Measurements from ENCODE around the gene PLEKHG1. TPM values are rescaled to one million over a fixed set of nuclear protein-coding genes. Genes with fewer than 3 reads are reported as not detected.

Gene PLEKHG1
- 0.36 and 0.88 TPM in 2 replicates for total RNA-seq

DNA sequence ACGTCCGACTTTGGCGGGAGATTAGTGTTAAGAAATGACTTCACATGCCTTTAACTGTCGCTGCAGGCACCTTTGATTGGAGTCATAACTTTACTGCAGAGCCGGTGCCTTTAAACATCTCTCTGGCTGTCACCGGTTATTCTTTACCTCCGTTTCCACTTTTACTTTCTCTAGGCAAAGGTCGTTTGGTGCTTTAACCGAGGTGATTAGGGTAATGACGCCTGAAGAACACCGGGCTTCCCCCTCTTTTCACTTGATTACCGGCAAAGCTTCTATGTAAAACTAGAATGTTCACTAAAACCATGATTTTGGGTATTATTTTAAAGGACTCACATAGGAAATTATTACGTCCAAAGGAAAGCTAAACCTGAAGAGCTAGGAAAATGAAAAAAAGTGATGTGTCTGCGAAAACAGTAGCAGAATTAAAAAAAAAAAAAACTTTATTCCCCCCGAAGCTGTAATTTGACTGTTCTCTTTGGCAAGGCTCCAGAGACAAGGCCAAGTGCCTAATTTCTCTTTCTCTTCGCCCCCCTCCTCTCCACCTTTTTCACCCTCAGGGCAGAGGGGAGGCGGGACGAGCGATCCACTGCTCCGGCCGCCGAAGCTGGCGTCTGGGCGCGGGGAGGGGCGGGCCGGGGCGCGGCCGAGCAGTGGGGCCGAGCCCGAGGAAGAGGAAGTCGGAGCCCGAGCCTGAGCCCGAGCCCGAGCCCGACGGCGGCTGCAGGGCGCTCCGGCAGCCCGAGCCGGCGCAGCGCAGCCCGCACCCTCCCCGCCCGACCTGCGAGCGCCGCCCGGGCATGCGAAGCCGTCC is at the start of gene PLEKHG1:
TSS of gene PLEKHG1 (plus strand) at position 687 of the 811 bp plus-strand sequence. CDS start 133,797 bp downstream, outside the sequence.
- H3K4me3 ChIP-seq (ENCODE audit: insufficient read depth, low read length) = peak within 1 kb of the TSS; percentile 63
- H3K4me1 ChIP-seq (ENCODE audit: insufficient read depth, low read length) = peaks cover 6% of the 10 kb centered on the region
- TF ChIP-seq, protein P1, sequence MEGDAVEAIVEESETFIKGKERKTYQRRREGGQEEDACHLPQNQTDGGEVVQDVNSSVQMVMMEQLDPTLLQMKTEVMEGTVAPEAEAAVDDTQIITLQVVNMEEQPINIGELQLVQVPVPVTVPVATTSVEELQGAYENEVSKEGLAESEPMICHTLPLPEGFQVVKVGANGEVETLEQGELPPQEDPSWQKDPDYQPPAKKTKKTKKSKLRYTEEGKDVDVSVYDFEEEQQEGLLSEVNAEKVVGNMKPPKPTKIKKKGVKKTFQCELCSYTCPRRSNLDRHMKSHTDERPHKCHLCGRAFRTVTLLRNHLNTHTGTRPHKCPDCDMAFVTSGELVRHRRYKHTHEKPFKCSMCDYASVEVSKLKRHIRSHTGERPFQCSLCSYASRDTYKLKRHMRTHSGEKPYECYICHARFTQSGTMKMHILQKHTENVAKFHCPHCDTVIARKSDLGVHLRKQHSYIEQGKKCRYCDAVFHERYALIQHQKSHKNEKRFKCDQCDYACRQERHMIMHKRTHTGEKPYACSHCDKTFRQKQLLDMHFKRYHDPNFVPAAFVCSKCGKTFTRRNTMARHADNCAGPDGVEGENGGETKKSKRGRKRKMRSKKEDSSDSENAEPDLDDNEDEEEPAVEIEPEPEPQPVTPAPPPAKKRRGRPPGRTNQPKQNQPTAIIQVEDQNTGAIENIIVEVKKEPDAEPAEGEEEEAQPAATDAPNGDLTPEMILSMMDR (IDR thresholded peaks at IDR 0.05; ENCODE audit: extremely low read depth, low read depth, low read length) = no peak
- H3K27me3 ChIP-seq (ENCODE audit: insufficient read depth, low read length) = peaks cover 57% of the 10 kb centered on the region
- no peaks in the 10 kb centered on the region for H3K36me3 ChIP-seq (ENCODE audit: insufficient read depth, low read length)
- H3K27ac ChIP-seq (ENCODE audit: low read depth, low read length) = no peak within 1 kb of the TSS
- no peaks in the 10 kb centered on the region for H3K79me2 ChIP-seq (ENCODE audit: insufficient read depth, low read length)
- DNase-seq (ENCODE audit: insufficient read length, low spot score, missing footprints) = peak; percentile 90
- peak within 1 kb of the TSS; percentile 70 for H2AFZ ChIP-seq (ENCODE audit: low read length)
- H4K20me1 ChIP-seq (ENCODE audit: insufficient read depth, low read length) = no peaks in the 10 kb centered on the region
- peak within 1 kb of the TSS; percentile 74 for H3K4me2 ChIP-seq (ENCODE audit: insufficient read depth, low read length)
- no peaks in the 10 kb centered on the region for H3K9me3 ChIP-seq (ENCODE audit: low read depth, low read length)

DNA sequence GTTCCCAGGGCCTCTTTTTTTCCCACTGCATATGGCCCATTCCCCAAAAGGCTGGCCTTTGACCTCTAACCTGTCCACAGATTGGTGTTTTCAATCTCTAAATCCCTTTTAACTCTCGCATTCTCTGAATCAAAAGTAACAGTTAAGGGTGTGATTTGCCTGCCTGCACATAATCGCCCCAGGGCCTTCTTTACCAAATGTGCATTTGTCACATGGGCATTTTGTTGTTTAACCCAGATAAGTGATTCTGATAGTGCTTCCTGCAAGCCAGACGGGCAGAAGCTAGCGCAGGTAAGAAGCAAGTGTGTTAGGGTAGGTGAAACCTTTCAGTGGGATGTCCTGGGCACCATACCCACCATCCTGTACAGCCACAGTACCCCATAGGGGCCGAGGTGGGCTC is 49.4 kb upstream of the PLEKHG1 start:
- Histone ChIP-seq H3K27ac (ENCODE audit: low read depth, low read length) (no peak overlapping the region), H3K36me3 (ENCODE audit: insufficient read depth, low read length) (no peaks in the 10 kb centered on the region), H4K20me1 (ENCODE audit: insufficient read depth, low read length) (no peaks in the 10 kb centered on the region), H3K27me3 (ENCODE audit: insufficient read depth, low read length) (no peaks in the 10 kb centered on the region), H3K9me3 (ENCODE audit: low read depth, low read length) (no peaks in the 10 kb centered on the region), H3K4me3 (ENCODE audit: insufficient read depth, low read length) (no peak overlapping the region), H2AFZ (ENCODE audit: low read length) (no peak overlapping the region), H3K4me1 (ENCODE audit: insufficient read depth, low read length) (no peaks in the 10 kb centered on the region), H3K4me2 (ENCODE audit: insufficient read depth, low read length) (no peak overlapping the region), H3K79me2 (ENCODE audit: insufficient read depth, low read length) (no peaks in the 10 kb centered on the region)
- DNase-seq (ENCODE audit: insufficient read length, low spot score, missing footprints) = no peak
- TF ChIP-seq, protein P1 (IDR thresholded peaks at IDR 0.05; ENCODE audit: extremely low read depth, low read depth, low read length) = no peak

DNA sequence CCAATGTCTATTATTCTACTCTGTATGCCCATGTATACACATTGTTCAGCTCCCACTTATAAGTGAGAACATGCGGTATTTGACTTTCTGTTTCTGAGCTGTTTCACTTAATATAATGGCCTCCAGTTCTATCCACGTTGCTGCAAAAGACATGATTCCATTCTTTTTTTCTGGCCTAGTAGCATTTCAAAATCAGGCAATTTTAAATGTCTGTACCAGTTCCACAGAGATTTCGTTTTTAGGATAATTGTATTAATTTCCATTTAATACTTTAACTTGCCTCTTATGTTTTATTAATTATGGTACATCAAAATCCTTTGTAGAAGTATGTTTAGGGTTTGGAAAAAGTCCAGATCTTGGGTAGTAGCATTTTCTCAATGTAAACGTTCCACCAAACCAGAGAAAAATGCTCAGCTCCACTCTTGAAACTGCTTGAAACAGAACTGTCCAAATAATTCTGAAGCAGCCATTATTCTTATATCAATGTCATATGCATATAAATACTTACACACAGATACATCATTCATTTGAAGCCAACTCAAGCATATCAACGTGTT is 42.6 kb upstream of the PLEKHG1 start:
- no peak for DNase-seq (ENCODE audit: insufficient read length, low spot score, missing footprints)
- Histone ChIP-seq H3K79me2 (ENCODE audit: insufficient read depth, low read length) (no peaks in the 10 kb centered on the region), H3K27me3 (ENCODE audit: insufficient read depth, low read length) (no peaks in the 10 kb centered on the region), H2AFZ (ENCODE audit: low read length) (no peak overlapping the region), H4K20me1 (ENCODE audit: insufficient read depth, low read length) (no peaks in the 10 kb centered on the region), H3K27ac (ENCODE audit: low read depth, low read length) (no peak overlapping the region), H3K4me2 (ENCODE audit: insufficient read depth, low read length) (no peak overlapping the region), H3K36me3 (ENCODE audit: insufficient read depth, low read length) (no peaks in the 10 kb centered on the region), H3K4me3 (ENCODE audit: insufficient read depth, low read length) (no peak overlapping the region), H3K4me1 (ENCODE audit: insufficient read depth, low read length) (no peaks in the 10 kb centered on the region), H3K9me3 (ENCODE audit: low read depth, low read length) (no peaks in the 10 kb centered on the region)
- TF ChIP-seq, protein P1 (IDR thresholded peaks at IDR 0.05; ENCODE audit: extremely low read depth, low read depth, low read length) = no peak
